GM12864 (cell line): Measurements from ENCODE around the gene LTV1.

Experiments
- DNase-seq: peaks from one replicate; pipeline ENCODE4 v3.0.0-alpha.2; 2011; ENCODE audit warnings: low read depth
- H3K4me3 ChIP-seq: 2 replicates; pipeline ENCODE4 v1.5.1; 2011; ENCODE audit warnings: mild to moderate bottlenecking, low read depth, low read length, control low read depth
- TF ChIP-seq, protein P1 (sequence below): IDR thresholded peaks from 2 replicates; pipeline ENCODE4 v1.5.1; 2011; ENCODE audit warnings: low read depth, mild to moderate bottlenecking, moderate library complexity, low read length, control low read depth, inconsistent platforms; ENCODE audit errors: missing control alignments

Gene LTV1

DNA sequence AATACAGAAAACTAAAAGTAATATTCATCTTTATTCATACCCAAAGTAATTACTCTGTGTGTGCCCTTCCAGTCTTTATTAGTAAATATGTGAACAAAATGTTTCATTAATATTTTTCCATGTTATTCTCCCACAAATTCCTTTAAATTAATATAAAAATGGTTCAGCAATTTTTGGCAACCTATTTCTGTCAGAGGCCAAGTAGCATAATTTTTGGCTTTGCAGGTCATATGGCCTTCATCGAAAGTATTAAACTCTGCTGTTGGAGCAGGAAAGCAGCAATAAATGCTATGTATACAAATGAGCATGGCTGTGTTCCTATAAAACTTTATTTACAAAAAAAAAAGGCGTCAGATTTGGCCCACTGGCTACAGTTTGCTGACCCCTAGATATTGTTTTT lies 37.3 kb downstream of the LTV1 start:
- H3K4me3 ChIP-seq: no peak overlapping the region
- DNase-seq: no peak
- TF ChIP-seq, protein P1, sequence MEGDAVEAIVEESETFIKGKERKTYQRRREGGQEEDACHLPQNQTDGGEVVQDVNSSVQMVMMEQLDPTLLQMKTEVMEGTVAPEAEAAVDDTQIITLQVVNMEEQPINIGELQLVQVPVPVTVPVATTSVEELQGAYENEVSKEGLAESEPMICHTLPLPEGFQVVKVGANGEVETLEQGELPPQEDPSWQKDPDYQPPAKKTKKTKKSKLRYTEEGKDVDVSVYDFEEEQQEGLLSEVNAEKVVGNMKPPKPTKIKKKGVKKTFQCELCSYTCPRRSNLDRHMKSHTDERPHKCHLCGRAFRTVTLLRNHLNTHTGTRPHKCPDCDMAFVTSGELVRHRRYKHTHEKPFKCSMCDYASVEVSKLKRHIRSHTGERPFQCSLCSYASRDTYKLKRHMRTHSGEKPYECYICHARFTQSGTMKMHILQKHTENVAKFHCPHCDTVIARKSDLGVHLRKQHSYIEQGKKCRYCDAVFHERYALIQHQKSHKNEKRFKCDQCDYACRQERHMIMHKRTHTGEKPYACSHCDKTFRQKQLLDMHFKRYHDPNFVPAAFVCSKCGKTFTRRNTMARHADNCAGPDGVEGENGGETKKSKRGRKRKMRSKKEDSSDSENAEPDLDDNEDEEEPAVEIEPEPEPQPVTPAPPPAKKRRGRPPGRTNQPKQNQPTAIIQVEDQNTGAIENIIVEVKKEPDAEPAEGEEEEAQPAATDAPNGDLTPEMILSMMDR: no peak

DNA sequence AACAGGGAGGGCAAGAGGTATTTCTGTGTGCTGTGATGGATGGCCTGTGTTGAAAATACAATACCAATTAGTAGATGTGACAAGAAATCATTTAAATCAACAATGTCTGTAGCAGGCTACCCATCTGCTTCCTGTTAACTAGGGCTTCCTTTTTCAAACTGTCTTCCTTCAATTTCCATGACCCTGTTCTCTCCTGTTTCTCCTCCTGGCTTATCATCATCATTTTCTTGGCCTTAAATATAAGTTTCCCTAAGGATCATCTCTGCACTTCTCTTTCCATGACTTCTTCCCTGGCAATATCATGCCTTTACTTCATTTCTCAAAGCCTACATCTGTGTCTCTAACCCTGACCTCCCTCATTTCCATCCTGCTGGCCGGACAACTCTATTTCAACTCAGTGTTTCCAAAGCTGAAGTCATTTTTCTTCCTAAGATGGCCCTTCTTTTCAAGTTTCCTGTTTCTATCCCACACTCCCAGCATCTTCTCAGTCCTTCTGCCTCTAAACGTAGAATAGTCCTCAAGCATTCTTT lies 39.3 kb downstream of the LTV1 start:
- TF ChIP-seq, protein P1: no peak
- no peak for DNase-seq

DNA sequence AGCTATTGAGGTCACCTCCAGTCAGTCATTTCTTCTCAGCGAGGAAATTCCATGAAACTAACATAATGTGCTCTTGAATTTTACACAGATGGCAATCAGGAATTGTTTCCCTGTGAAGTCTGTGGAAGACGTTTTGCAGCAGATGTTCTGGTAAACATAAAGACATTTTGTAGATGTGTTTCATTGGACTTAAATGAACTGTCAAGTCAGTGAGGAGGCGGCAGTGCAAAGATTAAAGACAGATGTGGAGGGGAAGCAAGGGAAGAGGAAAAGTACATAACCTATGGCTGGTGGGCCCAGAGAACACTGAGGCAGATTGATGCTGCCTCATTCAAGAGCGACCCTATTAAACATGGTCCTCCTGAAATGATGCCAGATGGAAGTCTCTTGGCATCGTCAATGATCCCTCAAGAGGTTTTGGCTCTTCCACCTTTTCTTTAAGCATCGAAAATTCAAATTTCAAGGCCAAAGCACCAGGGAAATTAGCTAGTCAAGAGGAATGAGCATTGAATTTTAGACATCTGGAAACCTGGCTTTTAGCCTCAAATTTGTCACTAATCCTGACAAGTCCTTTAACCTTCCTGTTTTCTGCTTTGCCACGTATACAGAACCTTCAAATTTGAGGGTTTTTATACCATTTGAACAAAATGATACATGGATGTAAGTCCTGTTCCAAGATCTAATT lies 41.2 kb downstream of the LTV1 start:
- no peak for DNase-seq
- TF ChIP-seq, protein P1: no peak
- H3K4me3 ChIP-seq: no peak overlapping the region

More for the DNA sequence above, 39.3 kb downstream of the LTV1 start:
- H3K4me3 ChIP-seq: no peak overlapping the region

DNA sequence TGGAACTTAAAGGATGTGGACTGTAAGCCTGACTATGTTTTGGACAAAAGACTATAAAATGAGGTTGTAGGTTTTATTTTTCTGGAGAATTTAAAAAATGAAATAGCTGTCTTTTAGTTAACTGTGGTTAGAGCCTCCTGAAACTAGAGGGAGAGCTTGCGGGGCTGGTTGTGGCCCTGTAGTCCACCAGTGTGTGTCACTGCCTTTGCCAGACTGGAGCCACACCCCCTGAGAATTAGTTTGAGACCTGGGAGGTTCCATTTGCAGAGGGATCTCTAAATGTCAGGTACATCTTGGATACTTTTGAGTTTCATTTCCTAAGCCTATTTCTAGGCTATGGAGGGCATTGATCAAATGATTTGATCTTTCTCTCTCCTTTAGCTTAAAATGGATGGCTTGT lies 42.0 kb downstream of the LTV1 start:
- no peak for DNase-seq
- TF ChIP-seq, protein P1: no peak
- H3K4me3 ChIP-seq: no peak overlapping the region

DNA sequence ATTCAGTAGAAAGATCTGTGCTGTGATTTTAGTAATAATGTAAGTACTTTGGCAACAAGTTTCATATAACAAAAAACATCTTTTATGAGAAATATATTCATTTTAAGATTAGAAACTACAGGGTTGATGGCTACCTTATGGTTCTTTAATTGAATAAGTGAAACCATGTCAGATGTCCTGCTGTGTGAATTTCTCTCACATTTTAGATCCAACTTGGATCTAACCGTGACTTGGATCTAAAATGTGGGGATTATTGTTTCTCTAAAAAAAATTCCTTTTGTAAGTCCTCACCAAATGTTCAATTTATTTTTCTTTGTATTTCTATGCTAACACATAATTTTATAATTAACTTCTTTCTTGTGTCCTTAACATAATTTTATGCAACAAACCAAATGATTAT lies 51.5 kb downstream of the LTV1 start:
- TF ChIP-seq, protein P1: no peak
- DNase-seq: no peak
- H3K4me3 ChIP-seq: no peak overlapping the region

DNA sequence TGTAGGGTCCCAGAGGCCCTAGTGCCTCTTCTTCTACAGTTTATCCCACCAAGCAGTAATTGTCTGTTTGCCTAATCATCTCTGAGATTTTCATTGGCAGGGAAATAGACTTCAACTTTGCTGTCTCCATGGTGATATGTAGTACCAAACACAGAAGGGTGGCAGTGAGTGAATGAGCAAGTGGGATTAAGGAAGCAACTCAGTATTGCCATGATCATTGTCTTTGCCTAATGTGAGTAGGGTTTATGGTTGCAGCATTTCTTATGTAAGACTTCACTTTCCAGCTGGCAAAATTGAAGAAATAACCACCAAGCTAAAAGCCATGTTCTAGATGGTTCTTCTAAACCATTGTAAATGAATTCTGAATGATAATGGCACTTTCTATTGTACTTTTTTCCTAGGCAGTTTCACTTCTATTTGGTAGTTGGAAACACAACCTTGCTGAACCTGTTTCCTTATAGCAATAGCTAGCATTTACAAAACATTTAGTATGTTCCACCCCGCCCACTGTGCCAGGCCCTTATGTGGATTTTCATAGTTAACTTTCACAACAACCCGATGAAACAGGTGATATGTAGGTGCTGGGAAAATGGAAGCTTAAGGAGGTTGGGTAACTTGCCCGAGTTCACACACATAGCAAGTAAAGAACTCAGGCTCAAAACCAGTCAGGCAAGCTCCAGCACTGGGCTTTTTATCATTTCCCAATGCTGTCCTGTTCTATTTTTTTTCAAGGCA lies 53.2 kb downstream of the LTV1 start:
- DNase-seq: no peak
- no peak overlapping the region for H3K4me3 ChIP-seq
- TF ChIP-seq, protein P1: no peak
